GM18508 (cell line): ENCODE data around the gene NKPD1.

Source experiments
- ATAC-seq: cut with Tn5 transposase; IDR thresholded peaks from one replicate; pipeline ENCODE4 v1.9.1; 2021; ENCODE audit warnings: moderate number of reproducible peaks; ENCODE audit not compliant: insufficient read depth, unreplicated experiment

Gene NKPD1, protein sequence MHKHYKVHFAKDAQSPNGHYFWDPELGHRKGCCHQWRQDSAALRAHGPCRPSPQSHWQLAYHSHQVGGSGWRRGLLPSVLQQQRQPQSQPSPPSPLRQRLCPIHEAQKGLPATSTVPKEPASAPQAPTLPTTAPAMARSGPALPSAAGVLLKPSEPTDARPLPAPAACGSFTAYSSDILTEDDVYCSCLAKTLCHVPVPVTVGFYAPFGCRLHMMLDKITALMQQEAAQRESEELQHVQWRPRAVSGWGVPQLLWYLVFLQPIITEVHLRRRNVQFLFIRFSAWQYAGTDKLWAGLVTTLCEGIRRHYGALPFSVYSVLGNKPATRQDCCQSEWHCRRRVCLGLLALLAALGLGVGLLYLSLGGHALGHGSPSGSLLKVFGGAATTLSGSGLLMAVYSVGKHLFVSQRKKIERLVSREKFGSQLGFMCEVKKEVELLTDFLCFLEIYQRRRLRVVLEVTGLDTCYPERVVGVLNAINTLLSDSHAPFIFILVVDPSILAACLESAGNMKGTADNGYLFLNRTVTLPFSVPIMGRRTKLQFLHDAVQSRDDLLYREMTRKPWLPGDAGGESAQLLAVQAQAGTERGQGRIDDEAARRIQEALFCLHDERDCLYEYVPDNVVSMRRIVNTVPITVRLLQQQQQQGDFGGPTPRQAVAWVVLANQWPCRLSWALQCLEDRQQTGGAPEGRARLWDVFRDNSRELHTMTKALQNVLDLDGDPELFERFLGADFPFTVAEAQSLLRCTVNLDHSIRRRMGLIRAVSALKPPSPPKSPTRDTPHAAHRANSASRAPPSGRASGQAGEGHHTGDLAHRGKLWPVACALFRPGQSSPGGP

GRCh38 chr19:45160870-45161737 is at the start of gene NKPD1:
Gene NKPD1, minus strand, starts transcription at chr19:45160982. Its CDS starts 832 bp downstream, at chr19:45160150.
- no peak for ATAC-seq

- no peak for ATAC-seq
These were observed 45.5 kb upstream of the NKPD1 start for GRCh38 chr19:45206328-45206727.

DNA sequence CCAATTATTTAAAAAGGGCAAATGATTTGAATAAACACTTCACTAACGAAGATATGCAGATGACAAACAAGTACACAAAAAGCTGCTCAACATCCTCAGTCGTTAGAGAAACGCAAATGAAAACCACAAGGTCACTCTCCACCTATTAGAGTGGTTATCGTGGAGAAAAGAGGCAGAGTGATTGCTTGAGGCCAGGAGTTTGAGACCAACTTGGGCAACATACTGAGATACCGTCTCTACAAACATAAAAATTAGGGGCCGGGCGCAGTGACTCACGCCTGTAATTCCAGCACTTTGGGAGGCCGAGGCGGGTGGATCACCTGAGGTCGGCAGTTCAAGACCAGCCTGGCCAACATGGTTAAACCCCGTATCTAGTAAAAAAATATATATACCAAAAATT is 45.0 kb upstream of the NKPD1 start:
- ATAC-seq, result no peak

- ATAC-seq, result no peak
These were observed 41.9 kb upstream of the NKPD1 start for GRCh38 chr19:45202637-45203036.

DNA sequence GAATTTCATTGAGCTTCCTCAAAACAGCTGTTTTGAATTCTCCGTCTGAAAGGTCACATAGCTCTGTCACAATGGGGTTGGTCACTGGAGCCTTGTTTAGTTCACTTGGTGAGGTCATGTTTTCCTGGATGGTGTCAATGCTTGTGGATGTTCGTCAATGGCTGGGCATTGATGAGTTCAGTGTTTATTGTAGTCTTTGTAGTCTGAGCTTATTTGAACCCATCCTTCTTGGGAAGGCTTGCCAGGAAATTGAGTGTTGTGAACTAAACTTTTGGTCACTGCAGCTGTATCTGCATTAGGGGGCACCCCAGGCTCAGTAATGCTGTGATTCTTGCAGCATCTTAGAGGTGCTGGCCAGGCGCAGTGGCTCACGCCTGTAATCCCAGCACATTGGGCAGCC is 39.8 kb upstream of the NKPD1 start:
- no peak for ATAC-seq

GRCh38 chr19:45195764-45196163 is 35.0 kb upstream of the NKPD1 start:
- ATAC-seq, result no peak

DNA sequence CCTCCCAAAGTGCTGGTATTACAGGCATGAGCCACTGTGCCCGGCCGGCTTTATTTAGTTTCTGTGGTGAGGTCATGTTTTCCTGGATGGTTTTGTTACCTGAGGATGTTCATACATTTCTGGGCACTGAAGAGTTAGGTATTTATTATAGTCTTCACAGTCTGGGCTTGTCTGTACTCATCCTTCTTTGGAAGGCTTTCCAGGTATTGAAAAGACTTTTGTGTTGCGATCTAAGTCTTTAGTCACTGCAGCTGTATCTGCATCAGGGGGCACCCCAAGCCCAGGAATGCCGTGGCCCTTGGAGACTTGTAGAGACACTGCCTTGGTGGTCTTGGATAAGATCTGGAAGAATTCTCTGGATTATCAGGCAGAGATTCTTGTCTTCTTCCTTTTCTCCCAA is 30.6 kb upstream of the NKPD1 start:
- ATAC-seq, result no peak

DNA sequence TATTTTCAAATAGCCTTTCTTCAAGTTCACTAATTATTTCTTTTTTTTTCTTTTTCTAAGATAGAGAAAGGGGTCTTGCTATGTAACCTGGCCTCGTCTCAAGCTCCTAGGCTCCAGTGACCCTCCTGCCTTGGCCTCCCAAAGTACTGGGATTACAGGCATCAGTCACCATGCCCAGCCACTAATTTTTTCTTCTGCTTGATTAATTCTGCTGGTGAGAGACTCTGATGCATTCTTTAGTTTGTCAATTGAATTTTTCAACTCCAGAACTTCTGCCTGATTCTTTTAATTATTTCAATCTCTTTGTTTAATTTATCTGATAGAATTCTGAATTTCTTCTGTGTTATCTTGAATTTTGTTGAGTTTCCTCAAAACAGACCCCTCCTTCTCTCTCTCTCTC is 29.2 kb upstream of the NKPD1 start:
- ATAC-seq, result no peak

DNA sequence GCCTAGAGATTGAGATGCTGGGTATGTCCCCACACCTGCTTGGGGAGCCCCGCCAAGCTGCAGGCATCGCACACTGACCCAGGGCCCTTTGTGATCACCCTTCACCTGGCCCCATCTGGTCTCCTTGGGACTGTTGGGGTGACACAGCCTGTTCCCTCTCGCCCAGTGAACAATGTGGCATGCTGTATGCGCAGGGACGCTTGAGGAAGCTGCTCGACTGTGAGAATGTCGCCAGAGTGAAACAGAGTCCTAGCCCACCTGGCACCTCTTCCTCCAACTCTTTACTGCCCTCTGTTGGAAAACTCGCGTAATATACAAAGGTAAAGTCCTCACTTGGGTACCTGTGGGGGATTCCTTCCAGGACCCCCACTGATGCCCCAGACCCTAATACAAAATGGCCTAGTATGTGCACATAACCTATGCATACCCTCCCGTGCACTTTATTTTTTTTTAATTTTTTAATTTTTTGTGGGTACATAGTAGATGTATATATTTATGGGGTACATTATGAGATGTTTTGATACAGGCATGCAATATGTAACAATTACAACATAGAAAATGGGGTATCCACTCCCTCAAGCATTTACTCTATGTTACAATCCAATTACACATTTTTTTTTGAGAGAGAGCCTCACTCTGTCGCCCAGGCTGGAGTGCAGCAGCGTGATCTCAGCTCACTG is 26.8 kb upstream of the NKPD1 start:
- no peak for ATAC-seq

- ATAC-seq, result no peak
These were observed 25.9 kb upstream of the NKPD1 start for GRCh38 chr19:45186509-45187334.

DNA sequence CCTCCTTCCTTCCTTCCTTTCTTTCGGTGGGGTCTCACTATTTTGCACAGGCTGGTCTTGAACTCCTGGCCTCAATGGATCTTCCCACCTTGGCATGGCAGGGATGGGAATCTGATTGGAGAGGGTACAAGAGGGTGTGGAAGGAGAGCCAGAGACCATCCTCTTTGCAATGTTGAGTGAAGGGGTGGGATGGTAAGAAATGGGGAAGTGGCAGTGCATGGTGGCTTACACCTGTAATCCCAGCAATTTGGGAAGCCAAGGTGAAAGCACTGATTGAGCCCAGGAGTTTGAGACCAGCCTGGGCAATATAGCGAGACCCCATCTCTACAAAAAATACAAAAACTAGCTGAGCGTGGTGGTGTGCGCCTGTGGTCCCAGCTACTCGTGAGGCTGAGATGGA is 23.3 kb upstream of the NKPD1 start:
- no peak for ATAC-seq

DNA sequence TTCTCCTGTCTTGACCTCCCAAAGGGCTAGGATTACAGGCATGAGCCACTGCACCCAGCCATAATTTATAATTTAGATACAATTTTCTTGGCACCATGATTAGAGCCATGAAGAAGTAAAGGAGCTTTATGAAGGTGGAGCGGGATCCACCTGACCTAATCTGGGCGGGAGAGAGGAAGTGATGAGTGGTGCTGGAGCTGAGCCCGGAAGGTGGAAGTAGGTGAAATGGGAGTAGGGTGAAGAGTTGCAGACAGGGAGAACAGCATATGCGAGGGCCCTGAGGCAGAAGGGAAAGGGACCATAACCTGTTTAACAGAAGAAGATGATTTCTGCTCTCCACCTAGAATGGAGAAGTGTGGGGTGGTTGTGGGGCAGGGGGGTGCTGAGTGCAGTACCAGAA is 22.0 kb upstream of the NKPD1 start:
- ATAC-seq, result no peak

GRCh38 chr19:45180936-45181335 is 20.2 kb upstream of the NKPD1 start:
- no peak for ATAC-seq

DNA sequence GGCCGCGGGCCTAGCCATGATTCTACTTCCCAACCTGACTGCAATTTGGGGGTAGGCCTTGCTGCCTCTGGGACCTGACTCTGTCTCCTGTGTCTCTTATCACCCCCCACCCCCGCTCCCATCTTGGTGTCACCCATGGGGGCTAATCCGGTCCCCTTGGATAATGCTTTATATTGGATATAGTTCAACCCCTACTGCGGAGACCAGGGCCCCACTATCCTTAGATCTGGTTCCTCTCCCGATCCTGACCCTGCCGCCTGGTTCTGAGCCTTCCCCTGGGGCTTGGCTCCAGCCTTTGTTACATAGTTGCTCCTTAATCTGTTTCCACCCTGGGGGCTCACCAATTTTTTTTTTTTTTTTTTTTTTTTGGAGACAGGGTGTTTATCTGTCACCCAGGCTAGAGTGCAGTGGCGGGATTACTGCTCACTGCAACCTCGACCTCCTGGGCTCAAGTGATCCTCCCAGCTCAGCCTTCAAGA is 19.1 kb upstream of the NKPD1 start:
- ATAC-seq, result no peak

- no peak for ATAC-seq
These were observed 18.5 kb upstream of the NKPD1 start for GRCh38 chr19:45179072-45179891.

DNA sequence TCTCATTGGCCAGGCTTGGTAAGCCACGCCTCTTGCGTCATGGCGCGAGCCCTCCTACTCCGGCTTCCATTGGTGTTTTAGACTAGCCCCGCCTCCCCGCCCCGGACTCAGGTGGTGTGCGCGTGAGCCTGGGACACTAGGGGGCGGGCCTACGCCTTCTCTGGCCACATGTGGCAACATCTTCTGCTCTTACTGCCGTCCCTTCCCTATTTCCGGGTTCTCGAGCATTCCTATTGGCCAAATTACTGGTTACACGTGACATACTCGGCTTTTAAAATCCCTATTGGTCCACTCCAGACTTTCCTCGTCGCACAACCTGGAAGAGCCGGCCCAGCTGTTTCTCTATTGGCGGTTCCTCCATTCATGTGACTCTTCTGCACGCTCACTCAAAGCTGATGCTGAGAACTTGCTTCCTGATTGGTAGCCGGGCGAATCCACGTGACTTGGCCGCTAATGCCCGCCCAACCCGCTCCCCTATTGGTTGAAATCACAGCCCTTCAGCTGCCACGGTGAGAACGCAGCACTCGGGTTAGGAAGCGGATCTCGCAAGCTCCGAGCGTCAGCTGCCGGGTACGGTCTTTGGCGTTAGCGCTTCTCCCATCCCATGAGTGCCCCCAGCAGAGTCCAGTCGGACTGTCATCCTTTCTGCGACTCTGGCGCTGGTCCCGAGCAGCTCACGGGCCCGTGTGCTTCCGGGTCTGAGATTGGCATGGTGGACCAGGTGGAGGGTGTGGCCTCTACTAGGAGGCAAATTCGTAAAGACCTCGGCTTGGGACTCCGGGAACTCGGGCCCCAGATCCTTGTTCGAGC is 17.7 kb upstream of the NKPD1 start, which contains the start of gene BLOC1S3:
TSS of gene BLOC1S3 (plus strand) at position 523 of the 810 bp plus-strand sequence. CDS start 513 bp downstream, outside the sequence.
- peak; percentile 74 for ATAC-seq

GRCh38 chr19:45177817-45178261 is 17.1 kb upstream of the NKPD1 start, which contains the start of gene TRAPPC6A:
Gene TRAPPC6A, minus strand, starts transcription at chr19:45178237. Its CDS starts 19 bp downstream, at chr19:45178218.
- no peak for ATAC-seq
